HG03469 (cell line): ENCODE results near the gene MRTFA.
"Not testable (repeated sequence)": the region's sequence is repeated elsewhere in the genome, so short reads cannot be mapped to it uniquely, and the experiment has no call there.

ENCODE experiments used
- ATAC-seq: cut with Tn5 transposase; IDR thresholded peaks from one replicate; pipeline ENCODE4 v1.9.1; 2021; ENCODE audit warnings: mild to moderate bottlenecking, moderate library complexity, moderate number of reproducible peaks; ENCODE audit not compliant: unreplicated experiment

Gene MRTFA

GRCh38 chr22:40403651-40404050, 232.9 kb downstream of the MRTFA start:
- ATAC-seq: no peak

DNA sequence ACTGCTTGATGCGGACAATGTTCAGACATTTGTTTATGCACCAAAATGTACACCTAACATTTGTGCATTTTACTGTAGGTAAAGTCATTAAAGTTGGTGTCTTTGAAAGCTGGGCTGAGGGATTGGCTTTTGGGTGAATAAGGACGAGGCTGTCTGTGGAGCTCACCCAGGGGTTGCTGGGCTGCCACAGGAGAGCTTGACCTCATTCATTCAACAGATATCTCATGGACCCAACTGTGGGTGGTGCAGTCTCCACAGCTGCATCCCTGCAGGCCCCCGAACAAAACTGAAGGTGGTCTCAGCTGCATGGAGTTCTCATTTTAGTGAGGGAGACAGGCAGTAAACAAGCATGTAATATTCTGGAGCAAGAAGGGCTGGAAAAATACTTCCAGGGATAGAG, 233.4 kb downstream of the MRTFA start:
- no peak for ATAC-seq

DNA sequence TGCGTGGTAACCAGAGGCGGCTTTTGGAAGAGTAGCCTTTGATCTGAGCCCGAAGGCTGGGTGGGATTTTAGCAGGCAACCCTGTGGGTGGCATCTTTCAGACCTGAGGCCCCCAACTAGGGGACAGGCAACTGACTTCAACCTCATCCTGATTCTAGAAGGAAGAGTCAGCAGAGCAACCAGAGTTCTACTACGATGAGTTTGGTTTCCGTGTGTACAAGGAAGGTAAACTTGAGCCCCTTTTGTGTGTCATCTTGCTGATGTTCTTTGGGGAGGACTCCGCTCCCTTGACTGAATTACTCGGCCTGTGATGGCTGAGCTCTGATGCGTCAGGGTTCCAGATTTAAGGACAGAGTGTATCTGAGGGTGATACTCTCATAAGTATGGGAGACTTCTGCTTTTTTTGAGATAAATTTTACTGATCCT, 234.5 kb downstream of the MRTFA start:
- no peak for ATAC-seq

DNA sequence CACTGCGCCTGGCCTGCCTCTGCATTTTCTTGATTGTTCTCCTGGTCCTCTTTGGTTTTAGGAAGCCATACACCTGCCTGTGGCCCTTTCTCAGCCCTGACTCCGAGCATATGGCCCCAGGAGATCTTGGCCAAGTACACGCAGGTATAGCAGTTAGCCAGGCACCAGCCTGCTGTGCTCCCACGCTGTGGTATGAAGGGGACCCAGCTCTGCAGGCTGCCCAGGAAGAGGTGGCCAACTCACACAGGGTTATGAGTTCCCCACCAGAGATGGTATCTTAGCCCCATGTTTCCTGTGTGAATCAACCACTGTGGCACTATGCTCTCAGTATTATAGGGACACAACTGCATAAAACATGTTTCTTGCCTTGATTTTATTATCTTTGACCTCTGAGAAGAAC, 235.0 kb downstream of the MRTFA start:
- no peak for ATAC-seq

GRCh38 chr22:40400159-40400558, 236.4 kb downstream of the MRTFA start:
- no peak for ATAC-seq

GRCh38 chr22:40399621-40400020, 236.9 kb downstream of the MRTFA start:
- ATAC-seq: no peak

DNA sequence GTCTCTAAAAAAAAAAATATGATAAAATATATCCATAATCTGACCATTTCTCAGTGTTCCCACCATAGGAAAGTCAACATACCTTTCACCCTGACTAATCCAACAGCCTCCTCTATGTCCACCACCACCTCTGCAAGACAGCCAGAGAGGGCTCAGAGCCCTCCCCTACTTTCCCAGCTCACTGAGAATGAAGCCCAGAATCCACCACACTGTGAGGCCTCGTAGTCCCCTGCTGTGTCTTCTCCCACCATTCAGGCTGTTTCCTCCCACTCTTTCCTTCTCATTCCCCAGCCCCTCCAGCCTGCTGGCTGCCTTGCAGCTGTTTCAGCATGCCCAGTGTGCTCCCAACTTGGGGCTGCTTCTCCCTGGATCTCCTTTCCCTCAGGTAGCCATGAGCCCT, 239.1 kb downstream of the MRTFA start:
- ATAC-seq: no peak

DNA sequence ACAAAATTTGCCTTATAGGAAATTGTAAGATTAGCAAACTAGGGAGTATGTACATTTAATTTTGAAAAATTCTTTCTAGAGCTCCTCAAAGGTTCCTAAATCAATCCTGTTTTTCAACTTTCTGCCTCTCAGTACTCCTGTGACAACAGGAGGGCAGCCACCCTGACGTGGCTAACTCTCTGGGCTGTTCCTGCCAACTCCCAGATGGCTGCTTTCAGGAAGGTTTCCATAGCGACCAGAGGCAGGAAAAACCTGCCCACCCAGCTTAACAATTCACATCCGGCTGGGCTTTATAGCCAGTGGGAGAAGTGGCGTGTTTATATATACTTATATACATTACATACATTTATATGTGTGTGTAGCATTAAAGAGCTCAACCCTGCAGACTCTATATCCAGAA, 239.6 kb downstream of the MRTFA start:
- no peak for ATAC-seq

GRCh38 chr22:40395607-40396006, 240.9 kb downstream of the MRTFA start:
- ATAC-seq: no peak

- no peak for ATAC-seq
Measured at GRCh38 chr22:40394607-40395006, 241.9 kb downstream of the MRTFA start.

- ATAC-seq: no peak
Measured at GRCh38 chr22:40392618-40393017, 243.9 kb downstream of the MRTFA start.

DNA sequence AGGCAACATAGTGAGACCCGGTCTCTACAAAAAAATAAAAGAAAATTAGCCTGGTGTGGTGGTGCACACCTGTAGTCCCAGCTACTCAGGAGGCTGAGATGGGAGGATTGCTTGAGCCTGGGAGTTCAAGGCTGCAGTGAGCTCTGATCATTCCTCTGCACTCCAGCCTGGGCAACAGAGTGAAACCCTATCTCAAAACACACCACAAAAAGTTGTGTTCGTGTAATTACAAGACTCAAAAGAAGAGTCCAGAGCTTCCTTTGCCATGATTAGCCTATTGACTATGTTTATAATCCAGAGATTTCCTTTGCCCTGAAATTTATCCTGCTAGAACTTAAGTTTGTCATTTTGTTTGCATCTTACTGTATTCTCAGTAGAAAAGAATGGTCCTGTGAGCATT, 245.1 kb downstream of the MRTFA start:
- no peak for ATAC-seq

- ATAC-seq: no peak
Measured at GRCh38 chr22:40388231-40388630, 248.3 kb downstream of the MRTFA start.

DNA sequence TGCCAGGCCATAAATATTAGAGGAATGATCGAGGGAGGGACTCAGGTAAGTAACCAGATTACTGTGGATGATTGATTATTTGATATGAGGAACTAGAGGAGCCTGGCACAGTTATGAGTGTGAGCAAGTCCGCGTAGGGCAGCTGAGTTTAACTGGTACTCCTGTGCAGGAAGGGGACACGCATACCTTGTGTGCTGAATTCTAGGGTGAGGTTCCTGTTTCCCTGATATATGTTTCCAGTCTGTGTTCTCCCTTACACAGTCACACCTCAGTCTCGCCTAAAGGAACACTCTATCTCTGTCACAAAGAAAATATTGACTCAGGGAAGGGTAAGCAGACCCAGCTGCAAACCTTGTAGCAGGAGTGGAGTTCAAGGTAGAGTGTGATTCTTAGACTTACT, 248.8 kb downstream of the MRTFA start:
- ATAC-seq: no peak

GRCh38 chr22:40385036-40385782, 251.3 kb downstream of the MRTFA start:
- no peak for ATAC-seq

DNA sequence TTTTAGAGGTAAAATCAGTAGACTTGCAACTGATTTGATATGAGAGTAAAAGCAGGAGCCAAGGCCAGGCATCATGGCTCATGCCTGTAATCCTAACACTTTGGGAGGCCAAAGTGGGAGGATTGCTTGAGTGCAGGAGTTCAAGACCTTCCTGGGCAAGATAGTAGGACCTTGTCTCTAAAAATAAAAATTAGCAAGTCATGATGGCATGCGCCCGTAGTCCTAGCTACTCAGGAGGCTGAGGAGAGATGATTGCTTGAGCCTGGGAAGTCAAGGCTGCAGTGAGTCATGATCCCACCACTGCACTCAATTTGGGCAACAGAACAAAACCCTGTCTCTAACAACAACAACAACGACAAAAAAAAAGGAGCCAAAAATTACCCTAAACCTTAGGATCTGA, 252.6 kb downstream of the MRTFA start:
- ATAC-seq: no peak

GRCh38 chr22:40381461-40381860, 255.1 kb downstream of the MRTFA start:
- ATAC-seq: no peak

GRCh38 chr22:40378448-40378847, 258.1 kb downstream of the MRTFA start:
- ATAC-seq: not testable (repeated sequence)

DNA sequence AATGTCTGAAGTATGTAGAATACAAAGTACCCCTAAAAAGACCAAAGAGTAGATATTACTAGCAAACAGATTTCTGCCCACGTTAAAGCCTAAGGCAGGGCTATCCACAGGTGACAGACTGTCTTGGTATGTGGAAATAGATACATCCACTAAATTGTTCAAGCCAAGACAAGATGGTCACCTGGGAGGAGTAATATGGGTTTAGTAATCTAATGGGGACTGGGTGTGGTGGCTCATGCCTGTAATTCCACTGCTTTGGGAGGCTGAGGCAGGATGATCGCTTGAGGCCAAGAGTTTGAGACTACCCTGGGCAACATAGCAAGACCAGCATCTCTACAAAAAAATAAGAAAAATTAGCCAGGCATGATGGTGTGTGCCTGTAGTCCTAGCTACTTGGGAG, 258.6 kb downstream of the MRTFA start:
- no peak for ATAC-seq

GRCh38 chr22:40376149-40376548, 260.4 kb downstream of the MRTFA start:
- no peak for ATAC-seq

- no peak for ATAC-seq
Measured at GRCh38 chr22:40374567-40374966, 262.0 kb downstream of the MRTFA start.

DNA sequence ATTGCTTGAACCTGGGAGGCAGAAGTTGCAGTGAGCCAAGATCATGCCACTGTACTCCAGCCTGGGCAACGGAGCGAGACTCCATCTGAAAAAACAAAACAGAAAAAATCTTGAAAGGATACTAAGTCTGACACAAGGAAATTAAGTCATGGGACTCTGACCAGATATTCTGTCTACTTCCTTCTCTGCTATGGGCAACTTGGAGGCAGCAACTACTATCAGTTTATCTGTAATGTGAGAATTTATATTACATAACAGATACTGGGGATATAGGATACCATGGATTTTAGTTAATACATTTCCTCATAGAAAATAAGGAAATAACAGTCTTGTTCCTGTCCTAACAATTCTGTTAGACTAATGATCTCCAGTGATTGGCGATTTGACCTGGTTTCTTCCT, 267.7 kb downstream of the MRTFA start:
- ATAC-seq: no peak

GRCh38 chr22:40368016-40368415, 268.5 kb downstream of the MRTFA start:
- no peak for ATAC-seq
